Effector memory CD8-positive, alpha-beta T cell (primary cell): ENCODE data around the gene SORBS2.
A peak's percentile ranks its signal among the peaks of the same experiment; 100 is the strongest.

Experiments used
- ATAC-seq: fragments of 150-1000 bp; cut with Tn5 transposase; replicated peaks from 2 replicates; pipeline ENCODE4 v1.10.0; 2021; ENCODE audit warnings: mild to moderate bottlenecking, moderate library complexity
- DNase-seq, 3 experiments: peaks; one replicate each; pipeline ENCODE4 v3.0.0; 2021
- H3K27ac Mint-ChIP-seq, 2 donors: one replicate each; pipeline ENCODE4 v1.8.0; 2022; ENCODE audit warnings: mild to moderate bottlenecking in 2 of 2, mixed read lengths in 2 of 2, moderate library complexity in 2 of 2
- H3K27me3 Mint-ChIP-seq, 2 donors: one replicate each; pipeline ENCODE4 v1.8.0; 2022; ENCODE audit warnings: mixed read lengths in 2 of 2
- H3K36me3 Mint-ChIP-seq: one replicate; pipeline ENCODE4 v1.8.0; 2022; ENCODE audit warnings: mild to moderate bottlenecking, moderate library complexity, mixed read lengths; ENCODE audit not compliant: insufficient read depth
- H3K4me1 Mint-ChIP-seq, 2 donors: one replicate each; pipeline ENCODE4 v1.8.0; 2022; ENCODE audit warnings: low read depth in 2 of 2, mixed read lengths in 2 of 2
- H3K4me3 Mint-ChIP-seq, 2 donors: one replicate each; pipeline ENCODE4 v1.8.0; 2022; ENCODE audit warnings: mild to moderate bottlenecking in 2 of 2, mixed read lengths in 2 of 2, moderate library complexity in 2 of 2
- H3K9me3 Mint-ChIP-seq, 2 donors: one replicate each; pipeline ENCODE4 v1.8.0; 2022; ENCODE audit warnings: mixed read lengths in 2 of 2

SORBS2 gene

GRCh38 chr4:185541251-185541727, 270.7 kb downstream of the SORBS2 start:
- H3K4me3 Mint-ChIP-seq, result no peak overlapping the region
- H3K9me3 Mint-ChIP-seq, result no peaks in the 10 kb centered on the region
- ATAC-seq (no peak), DNase-seq (no peak)
- peaks cover 16 to 17% of the 10 kb centered on the region in 2 donors for H3K27me3 Mint-ChIP-seq
- H3K36me3 Mint-ChIP-seq, result no peaks in the 10 kb centered on the region
- H3K4me1 Mint-ChIP-seq, result no peaks in the 10 kb centered on the region
- H3K27ac Mint-ChIP-seq, result no peak overlapping the region

- H3K4me1 Mint-ChIP-seq, result no peaks in the 10 kb centered on the region
- DNase-seq (no peak), ATAC-seq (no peak)
- H3K27me3 Mint-ChIP-seq, result peaks cover 16 to 17% of the 10 kb centered on the region in 2 donors
- no peaks in the 10 kb centered on the region for H3K36me3 Mint-ChIP-seq
- no peak overlapping the region for H3K4me3 Mint-ChIP-seq
- no peaks in the 10 kb centered on the region for H3K9me3 Mint-ChIP-seq
- no peak overlapping the region for H3K27ac Mint-ChIP-seq
These were observed 271.4 kb downstream of the SORBS2 start for GRCh38 chr4:185540487-185541120.

- ATAC-seq (no peak), DNase-seq (no peak)
- H3K27me3 Mint-ChIP-seq, result peaks cover 16 to 17% of the 10 kb centered on the region in 2 donors
- H3K27ac Mint-ChIP-seq, result no peak overlapping the region
- no peaks in the 10 kb centered on the region for H3K36me3 Mint-ChIP-seq
- H3K9me3 Mint-ChIP-seq, result no peaks in the 10 kb centered on the region
- H3K4me3 Mint-ChIP-seq, result no peak overlapping the region
- H3K4me1 Mint-ChIP-seq, result no peaks in the 10 kb centered on the region
These were observed 272.0 kb downstream of the SORBS2 start for GRCh38 chr4:185540040-185540439.

GRCh38 chr4:185538806-185539205, 273.2 kb downstream of the SORBS2 start:
- Mint-ChIP-seq H3K27ac (no peak overlapping the region), H3K36me3 (no peaks in the 10 kb centered on the region), H3K9me3 (no peaks in the 10 kb centered on the region), H3K27me3 (peaks cover 22 to 23% of the 10 kb centered on the region in 2 donors), H3K4me3 (no peak overlapping the region), H3K4me1 (no peaks in the 10 kb centered on the region)
- DNase-seq, result no peak
- no peak for ATAC-seq

GRCh38 chr4:185536411-185536709, 275.6 kb downstream of the SORBS2 start:
- H3K27ac Mint-ChIP-seq, result no peak overlapping the region
- peaks cover 19 to 24% of the 10 kb centered on the region in 2 donors for H3K27me3 Mint-ChIP-seq
- no peak overlapping the region for H3K4me3 Mint-ChIP-seq
- ATAC-seq, result no peak
- no peaks in the 10 kb centered on the region for H3K36me3 Mint-ChIP-seq
- DNase-seq, result no peak
- no peaks in the 10 kb centered on the region for H3K9me3 Mint-ChIP-seq
- H3K4me1 Mint-ChIP-seq, result no peaks in the 10 kb centered on the region

GRCh38 chr4:185535612-185536410, 276.2 kb downstream of the SORBS2 start:
- DNase-seq (no peak), ATAC-seq (no peak)
- peaks cover 21% of the 10 kb centered on the region in 2 donors for H3K27me3 Mint-ChIP-seq
- no peaks in the 10 kb centered on the region for H3K4me1 Mint-ChIP-seq
- H3K27ac Mint-ChIP-seq, result no peak overlapping the region
- H3K9me3 Mint-ChIP-seq, result no peaks in the 10 kb centered on the region
- peak overlapping the region; percentile 11 to 58 for H3K4me3 Mint-ChIP-seq
- no peaks in the 10 kb centered on the region for H3K36me3 Mint-ChIP-seq
